ENCODE measurements around the gene ZNF280B. TPM values are rescaled to one million over a fixed set of nuclear protein-coding genes. Genes with fewer than 3 reads are reported as not detected.

ZNF280B gene
- total and polyA plus RNA-seq, 10 of the 15 experiments (the other 5 are each of a cell fraction or from before 2014, with no cell fraction given), result 0.28 to 2.2 (median 1.1) TPM

DNA sequence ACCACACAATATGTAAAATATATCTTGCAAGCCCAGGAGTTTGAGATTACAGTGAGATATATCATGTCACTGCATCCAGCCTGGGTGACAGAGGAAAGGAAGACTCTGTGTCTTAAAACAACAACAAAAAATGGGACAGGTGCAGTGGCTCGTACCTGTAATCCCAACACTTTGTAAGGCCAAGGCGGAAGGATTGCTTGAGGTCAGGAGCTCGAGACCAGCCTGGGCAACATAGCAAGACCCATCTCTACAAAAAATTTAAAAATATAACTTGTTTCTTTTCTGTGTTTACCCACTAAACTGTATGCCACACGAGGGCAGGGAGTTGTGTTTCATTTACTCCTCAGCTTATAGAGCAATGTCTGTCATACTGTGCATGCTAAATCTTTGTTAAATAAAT lies 8.4 kb upstream of the ZNF280B start:
- SMC1A ChIA-PET (ENCODE audit: uncharacterized antibody, unreplicated experiment), result interaction anchor here (1.0 kb wide), 1 partner anchor 18 kb away, joined by 3 read pairs; no protein-coding TSS in a partner anchor
- H3K27me3 ChIP-seq (replicated peaks in 1 of 2; ENCODE audit: control insufficient read depth in 2 of 2, insufficient read depth in 2 of 2, low read length in 1 of 2), result no peaks in the 10 kb centered on the region
- no peaks in the 10 kb centered on the region for H3K9me3 ChIP-seq (replicated peaks; ENCODE audit: control insufficient read depth, insufficient read depth, low read length)
- no peaks in the 10 kb centered on the region for H3K4me1 ChIP-seq (ENCODE audit: control insufficient read depth, insufficient read depth, low read length)
- FAIRE-seq (no peak), ATAC-seq (no peak), DNase-seq (ENCODE audit: low read depth, low spot score) (no peak)
- H3K4me3 ChIP-seq, result no peak overlapping the region
- H4K20me1 ChIP-seq (ENCODE audit: control insufficient read depth, insufficient read depth), result no peaks in the 10 kb centered on the region
- H3K79me2 ChIP-seq (ENCODE audit: control insufficient read depth, insufficient read depth, low read length), result no peaks in the 10 kb centered on the region
- CTCF ChIA-PET, result no interaction called here
- WGBS (ENCODE audit: insufficient coverage, insufficient replicate concordance, low lambda C conversion rate, missing lambda C conversion rate), result 40% methylated on average over 4 of the region's 4 CpGs
- TF ChIP-seq BRCA1 (IDR thresholded peaks at IDR 0.05; ENCODE audit: low read depth, low read length), result no peak
- TF ChIP-seq NR2F1 (conservative IDR thresholded peaks at IDR 0.05), result no peak
- no peak for TF ChIP-seq FOS (IDR thresholded peaks at IDR 0.05; ENCODE audit: borderline replicate concordance, extremely low read depth, insufficient read length)
- no peak for TF ChIP-seq POLR2AphosphoS5 (IDR thresholded peaks at IDR 0.05; ENCODE audit: low read length)
- TF ChIP-seq SUPT20H (IDR thresholded peaks at IDR 0.05; ENCODE audit: borderline replicate concordance, control insufficient read depth, low read depth, low read length), result no peak
- no peak for TF ChIP-seq NFIC (IDR thresholded peaks at IDR 0.05; ENCODE audit: low read depth, low read length)
- no peak for TF ChIP-seq HDAC6 (IDR thresholded peaks at IDR 0.05; ENCODE audit: unreplicated experiment)
- TF ChIP-seq, protein P1, sequence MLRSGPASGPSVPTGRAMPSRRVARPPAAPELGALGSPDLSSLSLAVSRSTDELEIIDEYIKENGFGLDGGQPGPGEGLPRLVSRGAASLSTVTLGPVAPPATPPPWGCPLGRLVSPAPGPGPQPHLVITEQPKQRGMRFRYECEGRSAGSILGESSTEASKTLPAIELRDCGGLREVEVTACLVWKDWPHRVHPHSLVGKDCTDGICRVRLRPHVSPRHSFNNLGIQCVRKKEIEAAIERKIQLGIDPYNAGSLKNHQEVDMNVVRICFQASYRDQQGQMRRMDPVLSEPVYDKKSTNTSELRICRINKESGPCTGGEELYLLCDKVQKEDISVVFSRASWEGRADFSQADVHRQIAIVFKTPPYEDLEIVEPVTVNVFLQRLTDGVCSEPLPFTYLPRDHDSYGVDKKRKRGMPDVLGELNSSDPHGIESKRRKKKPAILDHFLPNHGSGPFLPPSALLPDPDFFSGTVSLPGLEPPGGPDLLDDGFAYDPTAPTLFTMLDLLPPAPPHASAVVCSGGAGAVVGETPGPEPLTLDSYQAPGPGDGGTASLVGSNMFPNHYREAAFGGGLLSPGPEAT (IDR thresholded peaks at IDR 0.05; ENCODE audit: low read depth), result no peak
- TF ChIP-seq ATF7 (IDR thresholded peaks at IDR 0.05; ENCODE audit: low read depth), result no peak
- no peak for TF ChIP-seq TAF1 (IDR thresholded peaks at IDR 0.05; ENCODE audit: borderline replicate concordance, low read depth, low read length)
- TF ChIP-seq KAT2A (conservative IDR thresholded peaks at IDR 0.05; ENCODE audit: control insufficient read depth, low read depth, low read length), result no peak
- no peak for TF ChIP-seq PML (IDR thresholded peaks at IDR 0.05; ENCODE audit: low read length)
- TF ChIP-seq CHD4 (IDR thresholded peaks at IDR 0.05), result no peak
- TF ChIP-seq, protein P2, sequence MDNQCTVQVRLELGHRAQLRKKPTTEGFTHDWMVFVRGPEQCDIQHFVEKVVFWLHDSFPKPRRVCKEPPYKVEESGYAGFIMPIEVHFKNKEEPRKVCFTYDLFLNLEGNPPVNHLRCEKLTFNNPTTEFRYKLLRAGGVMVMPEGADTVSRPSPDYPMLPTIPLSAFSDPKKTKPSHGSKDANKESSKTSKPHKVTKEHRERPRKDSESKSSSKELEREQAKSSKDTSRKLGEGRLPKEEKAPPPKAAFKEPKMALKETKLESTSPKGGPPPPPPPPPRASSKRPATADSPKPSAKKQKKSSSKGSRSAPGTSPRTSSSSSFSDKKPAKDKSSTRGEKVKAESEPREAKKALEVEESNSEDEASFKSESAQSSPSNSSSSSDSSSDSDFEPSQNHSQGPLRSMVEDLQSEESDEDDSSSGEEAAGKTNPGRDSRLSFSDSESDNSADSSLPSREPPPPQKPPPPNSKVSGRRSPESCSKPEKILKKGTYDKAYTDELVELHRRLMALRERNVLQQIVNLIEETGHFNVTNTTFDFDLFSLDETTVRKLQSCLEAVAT (IDR thresholded peaks at IDR 0.05), result no peak
- TF ChIP-seq ZBED1 (IDR thresholded peaks at IDR 0.05; ENCODE audit: borderline replicate concordance), result no peak
- no peak for TF ChIP-seq FOXK2 (IDR thresholded peaks at IDR 0.05)
- TF ChIP-seq, protein P3, sequence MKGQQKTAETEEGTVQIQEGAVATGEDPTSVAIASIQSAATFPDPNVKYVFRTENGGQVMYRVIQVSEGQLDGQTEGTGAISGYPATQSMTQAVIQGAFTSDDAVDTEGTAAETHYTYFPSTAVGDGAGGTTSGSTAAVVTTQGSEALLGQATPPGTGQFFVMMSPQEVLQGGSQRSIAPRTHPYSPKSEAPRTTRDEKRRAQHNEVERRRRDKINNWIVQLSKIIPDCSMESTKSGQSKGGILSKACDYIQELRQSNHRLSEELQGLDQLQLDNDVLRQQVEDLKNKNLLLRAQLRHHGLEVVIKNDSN (IDR thresholded peaks at IDR 0.05; ENCODE audit: borderline replicate concordance, extremely low read length, insufficient read depth, low read depth, low read length), result no peak
- no TSS peak for BruUV-seq (replicated peaks)
- intact Hi-C loops (cut with micrococcal nuclease; ENCODE audit: unreplicated experiment), result no loop called here
- in situ Hi-C loops (cut with MboI), result no loop called here
- RAD21 ChIA-PET (ENCODE audit: unreplicated experiment), result no interaction called here
- no peak overlapping the region for H3K27ac ChIP-seq (ENCODE audit: control insufficient read depth, insufficient read depth)
- no peaks in the 10 kb centered on the region for H3K36me3 ChIP-seq (ENCODE audit: control insufficient read depth in 2 of 2, insufficient read depth in 2 of 2, low read length in 1 of 2)
- no peak overlapping the region for H2AFZ ChIP-seq (ENCODE audit: control insufficient read depth, low read depth, low read length)
- no peak overlapping the region for H3K4me2 ChIP-seq (ENCODE audit: control insufficient read depth, insufficient read depth)
- H3K9ac ChIP-seq (ENCODE audit: control insufficient read depth, insufficient read depth, low read length), result no peak overlapping the region
- POLR2A ChIA-PET, result no interaction called here

Measured in GM12878 (cell line).